ENCODE data around the gene KIFC3.
"Not testable (repeated sequence)": the region's sequence is repeated elsewhere in the genome, so short reads cannot be mapped to it uniquely, and the experiment has no call there.

Gene KIFC3

DNA sequence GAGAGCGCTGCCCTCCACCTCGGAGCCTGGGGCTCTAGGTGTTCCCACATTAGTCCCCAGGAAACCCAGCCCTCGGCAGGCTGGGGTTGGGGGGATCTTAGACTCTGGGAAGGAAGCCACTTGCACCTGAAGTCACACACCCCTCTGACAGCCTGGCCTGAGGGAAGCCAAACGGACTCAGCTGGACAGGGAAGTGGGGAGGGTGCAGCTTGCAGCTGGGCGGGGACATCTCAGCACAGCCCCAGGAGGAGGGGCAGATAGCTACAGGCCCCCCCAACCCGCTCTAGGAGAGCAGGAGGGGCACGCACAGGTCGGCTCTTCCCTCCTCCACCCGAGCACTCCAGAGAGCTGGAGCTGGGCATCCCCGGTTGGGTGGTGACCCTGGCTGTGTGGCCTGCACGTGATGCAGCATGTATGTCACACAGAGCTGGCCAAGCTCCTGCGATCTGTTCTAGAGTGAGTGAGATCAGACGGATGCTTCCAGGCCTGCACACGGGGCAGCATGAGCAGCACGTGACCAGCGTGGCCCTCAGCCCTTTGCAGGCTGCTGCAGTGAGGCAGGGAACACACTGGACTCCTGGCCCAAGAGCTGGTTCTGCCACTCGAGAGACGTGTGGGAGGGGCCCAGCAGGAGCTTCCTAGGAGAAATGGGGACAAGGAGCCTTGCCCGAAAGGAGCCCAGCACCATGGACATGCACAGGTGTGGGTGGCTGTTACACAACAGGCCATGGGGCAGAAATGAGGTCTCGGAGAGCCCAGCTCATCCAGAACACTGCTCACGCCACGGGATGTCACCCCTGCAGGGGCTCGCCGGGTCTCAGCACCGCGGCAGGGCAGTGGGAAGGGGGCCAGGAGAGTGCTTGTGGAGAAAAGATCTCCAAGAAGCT lies 15.4 kb downstream of the KIFC3 start:
- no peak for DNase-seq (ENCODE audit: low read depth in 2 of 2)

DNA sequence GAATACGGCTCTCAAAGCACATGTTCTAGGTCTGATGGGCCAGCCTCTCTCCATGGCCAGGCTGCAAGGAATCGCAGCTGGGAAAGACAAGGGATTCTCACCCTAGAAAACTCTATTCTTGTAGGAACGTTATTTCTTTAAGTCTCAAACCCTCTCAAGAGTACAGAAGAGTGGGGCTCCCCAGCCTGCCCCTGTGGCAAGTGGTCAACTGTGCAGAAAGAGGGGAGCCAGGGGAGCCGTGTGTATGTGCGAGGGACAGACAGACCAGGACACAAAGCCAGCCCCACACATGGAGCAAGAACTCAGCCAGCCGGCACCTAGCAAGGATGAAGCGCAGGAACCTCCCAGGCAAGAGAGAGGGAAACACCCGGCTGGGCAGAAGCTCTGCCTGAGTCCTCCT lies 16.4 kb downstream of the KIFC3 start:
- no peak for DNase-seq (ENCODE audit: low read depth in 2 of 2)

DNA sequence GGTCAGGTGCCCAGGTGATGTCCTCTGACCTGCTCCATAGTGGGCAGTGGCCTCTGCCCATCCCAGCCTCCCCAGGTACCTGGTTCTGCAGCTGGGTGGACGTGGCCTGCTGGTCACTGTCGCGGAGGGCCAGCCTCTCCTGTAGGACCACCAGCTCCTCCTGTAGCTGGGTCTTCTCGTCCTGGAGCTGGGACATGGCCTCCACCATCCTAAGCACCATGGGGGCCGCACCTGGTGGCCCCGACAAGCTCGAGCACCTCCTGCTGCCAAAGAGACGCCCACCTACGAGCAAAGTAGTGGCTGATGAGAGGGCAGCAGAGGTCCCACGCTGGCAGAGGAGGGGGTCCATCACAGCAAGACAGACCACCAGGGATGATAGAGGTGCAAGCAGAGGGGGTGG lies 16.9 kb downstream of the KIFC3 start:
- DNase-seq (ENCODE audit: low read depth in 2 of 2), result no peak

DNA sequence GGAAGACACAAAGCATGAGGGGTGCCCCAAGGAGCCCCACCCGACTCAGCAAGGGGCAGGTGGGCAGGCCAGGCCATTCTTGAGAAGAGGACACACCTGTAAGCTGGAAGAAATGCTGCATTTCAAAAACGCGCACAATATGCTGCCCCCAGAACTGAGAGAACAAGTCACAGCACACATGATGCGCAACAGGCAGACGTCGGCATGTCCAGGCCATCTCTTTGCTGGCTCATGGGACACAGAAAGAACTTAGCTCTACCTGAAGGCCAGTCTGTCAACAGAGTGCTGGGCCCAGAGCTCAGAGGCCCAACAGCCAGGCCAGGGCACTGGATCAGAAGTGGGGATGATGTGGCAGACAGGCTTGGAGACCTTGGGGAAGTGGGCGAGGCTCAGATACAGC lies 18.0 kb downstream of the KIFC3 start:
- DNase-seq (ENCODE audit: low read depth in 2 of 2), result no peak

DNA sequence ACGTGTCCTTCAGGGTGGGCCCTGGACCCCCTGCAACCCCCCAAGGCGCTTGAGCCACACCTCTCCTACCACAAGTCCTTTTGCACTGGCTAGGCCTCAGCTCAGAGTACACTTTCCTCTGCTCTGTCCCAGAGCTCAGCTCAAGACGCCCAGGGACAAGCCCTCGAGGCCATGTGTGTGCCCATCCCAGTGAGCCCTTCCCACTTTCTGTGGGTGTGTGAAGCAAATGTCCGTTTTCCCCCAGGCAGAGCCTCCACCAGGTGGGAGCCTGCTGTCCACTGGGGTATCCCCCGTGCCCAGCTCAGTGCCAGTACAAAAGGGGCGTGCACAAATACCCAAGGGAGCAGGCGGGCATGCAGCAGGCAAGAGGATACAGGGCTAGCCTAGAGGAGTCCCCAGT lies 18.4 kb downstream of the KIFC3 start:
- no peak for DNase-seq (ENCODE audit: low read depth in 2 of 2)

DNA sequence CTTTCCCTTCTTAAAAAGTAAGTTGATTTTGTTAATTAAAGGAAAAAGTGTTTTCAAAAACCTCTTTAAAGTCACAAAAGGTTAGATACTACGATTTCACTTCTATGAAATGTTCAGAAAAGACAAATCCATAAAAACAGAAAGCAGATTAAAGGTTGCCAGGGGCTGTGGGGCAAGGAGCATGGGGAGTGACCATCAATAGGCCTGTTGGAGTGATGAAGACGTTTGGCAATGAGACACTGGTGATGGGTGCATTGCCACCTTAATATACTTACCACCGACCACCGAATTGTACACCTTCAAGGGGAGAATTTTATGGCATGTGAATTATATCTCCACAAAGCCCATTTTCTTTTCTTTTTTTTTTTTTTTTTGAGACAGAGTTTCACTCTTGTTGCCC lies 19.2 kb downstream of the KIFC3 start:
- DNase-seq (ENCODE audit: low read depth in 2 of 2), result no peak

DNA sequence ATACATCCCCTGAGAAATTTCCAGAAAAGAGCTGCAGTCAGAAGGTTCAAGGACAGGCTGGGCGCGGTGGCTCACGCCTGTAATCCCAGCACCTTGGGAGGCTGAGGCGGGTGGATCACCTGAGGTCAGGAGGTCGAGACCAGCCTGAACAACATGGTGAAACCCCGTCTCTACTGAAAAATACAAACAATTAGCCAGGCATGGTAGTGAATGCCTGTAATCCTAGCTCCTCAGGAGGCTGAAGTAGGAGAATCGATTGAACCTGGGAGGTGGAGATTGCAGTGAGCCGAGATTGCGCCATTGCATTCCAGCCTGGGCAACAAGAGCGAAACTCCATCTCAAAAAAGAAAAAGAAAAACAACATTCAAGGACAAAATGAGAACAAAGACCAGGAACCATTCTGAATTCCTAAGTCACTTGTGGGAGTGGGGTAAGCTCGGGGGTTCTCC lies 19.7 kb downstream of the KIFC3 start:
- not testable (repeated sequence) for DNase-seq (ENCODE audit: low read depth in 2 of 2)

DNA sequence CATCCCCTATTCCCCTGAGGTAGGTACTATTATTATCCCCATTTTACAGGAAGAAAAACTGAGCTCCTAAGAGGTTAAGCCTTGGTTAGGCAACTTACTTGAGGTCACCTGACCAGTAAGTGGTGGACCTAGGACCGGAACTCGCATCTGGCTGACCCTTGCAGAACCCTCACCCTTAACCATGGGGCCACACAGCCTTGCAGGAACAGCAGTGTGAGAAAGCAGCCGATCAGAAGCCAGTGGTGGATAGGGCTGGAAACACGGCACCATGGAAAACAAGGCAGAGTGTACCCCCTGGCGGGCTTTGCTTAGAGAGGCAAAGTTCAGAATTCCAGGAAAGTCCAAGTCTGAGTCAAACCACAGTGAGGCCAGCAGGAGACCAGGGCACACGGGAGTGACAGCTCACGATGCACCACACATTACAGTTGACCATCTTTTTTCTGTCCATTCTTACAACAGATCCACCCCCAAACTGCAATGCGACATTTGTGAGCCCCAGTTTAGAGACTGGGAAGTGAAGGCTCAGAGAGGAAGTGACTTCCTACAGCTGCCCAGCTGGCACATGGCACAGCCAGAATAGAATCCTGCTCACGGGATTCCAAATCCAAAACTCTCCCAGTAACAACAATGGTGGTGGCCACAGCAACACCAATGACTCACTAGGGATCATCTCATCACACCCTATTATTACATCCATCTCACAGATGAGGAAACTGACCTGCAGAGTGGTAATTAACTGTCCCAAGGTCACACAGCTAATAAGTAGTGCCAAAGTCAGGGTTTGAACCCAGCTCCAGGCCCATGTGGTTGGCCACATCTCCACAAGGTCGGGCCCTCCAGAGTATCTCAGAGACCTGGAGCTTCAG lies 20.3 kb downstream of the KIFC3 start:
- DNase-seq (ENCODE audit: low read depth in 2 of 2), result no peak

DNA sequence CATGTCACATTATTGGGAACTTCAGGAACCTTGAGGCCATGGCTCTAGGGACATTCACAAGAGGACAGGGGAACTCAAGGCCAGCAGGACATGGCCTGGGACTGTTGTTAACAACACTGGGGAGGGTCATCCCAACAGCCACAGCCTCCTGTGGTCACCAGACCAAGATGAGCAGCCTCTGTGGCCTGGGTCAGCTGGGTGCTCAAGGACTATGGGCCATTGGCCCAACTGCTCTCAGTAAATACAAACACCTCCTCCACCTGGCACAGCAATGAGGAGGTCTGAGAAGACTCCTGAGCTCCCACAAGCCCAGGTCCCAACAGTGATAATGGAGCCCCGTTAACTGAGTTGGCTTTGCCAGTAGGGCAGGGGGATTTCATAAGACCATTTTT lies 20.9 kb downstream of the KIFC3 start:
- DNase-seq (ENCODE audit: low read depth in 2 of 2), result no peak

DNA sequence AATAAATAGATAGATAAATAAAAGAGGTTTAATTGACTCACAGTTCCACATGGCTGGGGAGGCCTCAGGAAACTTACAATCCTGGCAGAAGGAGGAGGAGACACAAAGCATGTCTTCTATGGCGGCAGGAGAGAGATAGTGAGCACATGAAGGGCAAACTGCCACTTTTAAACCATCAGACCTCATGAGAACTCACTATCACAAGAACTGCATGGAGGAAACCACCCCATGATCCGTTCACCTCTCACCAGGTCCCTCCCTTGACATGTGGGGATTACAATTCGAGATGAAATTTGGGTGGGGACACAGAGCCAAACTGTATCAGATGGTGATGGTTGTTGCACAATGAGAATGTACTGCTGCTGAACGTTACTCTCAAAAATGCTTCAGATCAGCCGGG lies 22.5 kb downstream of the KIFC3 start:
- DNase-seq (ENCODE audit: low read depth in 2 of 2), result not testable (repeated sequence)

DNA sequence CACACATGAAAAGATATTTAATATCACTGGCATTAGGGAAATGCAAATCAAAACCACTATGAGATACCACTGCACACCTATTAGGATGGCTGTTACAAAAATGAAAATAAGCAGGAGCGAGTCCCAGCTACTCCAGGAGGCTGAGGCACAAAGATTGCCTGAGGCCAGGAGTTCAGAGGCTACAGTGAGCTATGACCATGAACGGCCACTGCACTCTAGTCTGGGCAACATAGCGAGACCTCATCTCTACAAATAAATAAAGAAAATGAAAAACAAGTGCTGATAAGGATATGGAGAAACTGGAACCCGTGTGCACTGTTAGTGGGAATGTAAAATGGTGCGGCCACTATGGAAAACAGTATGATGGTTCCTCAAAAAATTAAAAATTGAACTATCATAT lies 23.6 kb downstream of the KIFC3 start:
- DNase-seq (ENCODE audit: low read depth in 2 of 2), result no peak

DNA sequence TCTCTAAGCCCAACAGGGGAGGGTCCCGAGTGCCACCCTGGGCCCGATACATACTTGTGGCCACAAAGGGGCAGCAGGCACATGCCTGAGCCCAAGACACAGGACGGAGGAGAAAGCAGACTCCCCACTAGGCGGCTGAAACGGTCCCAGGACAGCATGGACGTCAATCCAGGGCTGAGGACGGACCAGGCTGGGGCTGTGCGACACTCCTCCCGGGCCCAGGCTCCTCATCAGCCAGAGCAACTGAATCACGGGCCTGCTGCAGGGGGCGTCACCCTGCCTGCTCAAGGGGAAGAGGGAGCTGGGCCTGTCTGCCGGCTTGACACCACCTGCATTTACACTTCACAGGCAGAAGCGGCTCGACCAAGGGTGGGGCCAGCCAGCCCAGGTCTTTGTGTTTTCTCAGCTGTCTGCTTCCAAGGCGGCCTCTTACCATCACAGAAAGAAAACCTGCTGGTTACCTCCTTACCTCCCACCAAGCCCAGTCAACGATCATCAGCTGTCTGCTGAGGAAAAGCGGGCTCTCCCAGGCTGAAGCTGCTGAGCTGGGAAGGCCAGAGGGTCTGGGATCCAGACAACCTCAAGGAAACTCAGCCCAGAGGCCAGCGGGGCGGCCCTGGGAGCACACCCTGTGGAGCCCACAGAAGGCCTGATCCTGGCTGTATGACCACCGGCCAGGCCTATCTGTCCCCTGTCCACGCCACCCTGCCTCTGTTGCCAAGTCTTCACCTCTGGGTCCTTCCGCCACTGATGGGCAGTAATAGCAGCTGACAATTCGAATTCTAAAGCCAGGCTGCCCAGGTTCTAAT lies 26.4 kb downstream of the KIFC3 start:
- no peak for DNase-seq (ENCODE audit: low read depth in 2 of 2)

DNA sequence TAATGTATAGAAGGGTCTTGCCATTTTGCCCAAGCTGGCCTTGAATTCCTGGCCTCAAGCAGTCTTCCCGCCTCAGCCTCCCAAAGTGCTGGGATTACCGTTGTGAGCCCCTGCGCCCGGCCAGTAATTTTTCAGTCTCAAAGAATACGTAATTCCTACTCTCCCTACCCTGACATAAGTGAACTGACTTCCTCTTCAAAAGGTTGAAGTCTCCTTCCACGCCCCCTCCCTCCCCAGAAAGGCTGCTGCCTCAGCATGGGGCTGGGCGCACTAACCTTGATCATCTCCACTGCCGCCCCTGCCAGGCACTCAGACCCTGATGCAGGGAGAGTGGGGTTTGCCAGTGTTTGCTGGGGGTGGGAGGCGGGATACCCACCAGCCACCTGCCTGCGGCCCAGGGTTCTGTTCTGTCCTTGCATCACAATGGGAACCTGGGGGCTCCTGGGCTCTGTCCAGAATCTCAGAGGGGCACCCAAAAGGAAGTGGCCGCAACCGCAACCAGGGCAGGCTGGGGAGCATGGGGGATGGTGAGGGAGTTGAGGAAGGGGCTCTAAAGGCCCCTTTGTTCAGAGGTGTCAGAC lies 27.5 kb downstream of the KIFC3 start:
- DNase-seq (ENCODE audit: low read depth in 2 of 2), result no peak

DNA sequence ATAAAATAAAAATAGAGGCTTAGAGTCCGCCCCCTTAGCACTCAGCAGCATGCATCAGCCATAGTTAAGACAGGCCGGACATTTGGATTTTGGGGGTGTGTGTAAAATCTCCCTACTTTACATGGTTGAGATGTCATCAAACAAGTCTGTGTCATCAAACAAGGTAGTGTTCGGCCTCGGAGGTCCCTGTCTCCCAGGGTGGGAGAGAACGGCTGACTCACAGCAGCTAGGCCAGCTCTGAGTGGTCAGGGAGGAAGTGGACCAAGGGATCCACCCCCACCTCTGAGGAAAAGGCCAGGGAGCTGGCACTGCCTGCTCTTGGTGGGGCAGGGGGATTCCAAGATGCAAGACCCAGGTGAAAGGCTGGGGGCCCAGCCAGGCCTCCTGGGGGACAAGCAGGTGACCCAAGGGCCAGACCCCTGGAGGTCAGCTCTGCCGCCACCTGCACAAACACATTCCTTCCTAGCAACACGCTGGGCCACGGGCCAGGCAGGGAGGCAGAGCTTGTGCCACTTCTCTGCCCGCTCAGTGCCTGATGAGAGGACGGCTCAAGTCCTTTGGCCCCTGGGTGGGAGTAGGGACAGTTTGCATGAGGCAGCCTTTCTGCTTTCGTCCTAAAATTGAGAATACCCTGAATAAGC lies 28.5 kb downstream of the KIFC3 start:
- DNase-seq (ENCODE audit: low read depth in 2 of 2), result no peak

DNA sequence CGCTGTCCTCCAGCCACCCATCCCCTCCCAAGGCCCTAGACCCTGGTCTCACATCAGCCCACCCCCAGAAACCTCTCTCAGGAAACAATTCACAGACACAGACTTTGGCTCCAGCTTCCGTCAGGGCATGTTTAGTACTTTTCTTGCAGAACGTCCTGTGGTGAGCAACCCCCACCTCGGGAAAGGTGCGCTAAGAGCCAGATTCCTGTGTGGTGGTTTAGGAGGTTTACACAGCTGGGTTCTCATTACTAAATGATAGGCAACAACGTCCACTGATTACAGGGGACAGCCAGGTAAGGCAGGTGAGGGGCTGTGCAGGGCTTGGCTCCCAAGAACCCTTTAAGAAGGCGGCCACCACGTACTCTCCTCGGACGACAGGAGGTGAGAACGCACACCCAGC lies 29.3 kb downstream of the KIFC3 start:
- DNase-seq (ENCODE audit: low read depth in 2 of 2), result no peak

DNA sequence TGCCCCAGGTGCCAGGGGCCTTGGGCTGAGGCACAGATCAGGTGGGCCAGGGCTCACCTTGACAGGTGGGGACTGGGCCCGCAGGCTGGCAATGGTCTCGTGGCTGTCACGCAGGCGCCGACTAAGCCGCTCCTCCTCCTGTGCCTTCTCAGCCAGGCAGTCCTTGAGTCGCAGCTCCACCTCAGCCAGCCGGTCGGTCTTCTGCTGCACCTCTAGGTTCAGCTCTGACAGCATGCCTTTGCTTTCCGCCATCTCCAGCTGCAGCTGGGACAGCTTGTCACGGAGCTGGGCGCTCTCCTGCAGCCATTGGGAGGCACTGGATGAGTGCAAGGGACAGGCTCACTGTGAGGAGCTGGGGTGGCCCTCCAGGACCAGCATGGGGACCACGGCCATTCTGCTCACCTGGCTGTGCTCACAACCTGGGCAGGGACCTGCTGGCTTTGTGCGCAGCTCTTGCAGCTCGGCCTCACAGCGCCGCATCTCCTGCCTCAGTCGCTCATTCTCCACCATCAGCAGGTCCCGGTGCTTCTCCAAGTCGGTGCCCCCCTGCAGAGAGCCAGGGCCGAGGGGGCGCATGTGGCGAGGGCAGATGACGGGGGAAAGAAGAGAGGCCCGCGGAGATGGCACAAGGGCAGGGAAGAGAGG lies 31.0 kb downstream of the KIFC3 start:
- DNase-seq (ENCODE audit: low read depth in 2 of 2), result no peak

DNA sequence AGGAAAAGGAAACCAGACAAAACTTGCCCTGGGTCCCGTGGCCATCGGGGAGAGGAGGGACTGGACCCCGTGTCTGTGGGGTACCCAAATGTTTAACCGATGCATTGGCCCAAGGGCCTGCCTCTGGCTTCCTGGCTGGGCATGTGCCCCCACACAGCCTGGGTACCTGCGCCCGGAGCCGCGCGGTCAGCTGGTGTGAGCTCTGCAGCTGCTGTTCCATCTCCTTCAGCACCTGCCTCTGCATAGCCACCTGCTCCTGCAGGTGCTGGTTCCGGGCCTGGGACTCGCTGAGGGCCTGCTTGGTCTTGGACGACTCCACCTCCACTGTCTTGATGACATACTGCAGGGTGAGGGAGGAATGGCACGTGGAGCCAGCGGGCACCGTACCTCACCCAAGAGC lies 31.9 kb downstream of the KIFC3 start:
- DNase-seq (ENCODE audit: low read depth in 2 of 2), result no peak

DNA sequence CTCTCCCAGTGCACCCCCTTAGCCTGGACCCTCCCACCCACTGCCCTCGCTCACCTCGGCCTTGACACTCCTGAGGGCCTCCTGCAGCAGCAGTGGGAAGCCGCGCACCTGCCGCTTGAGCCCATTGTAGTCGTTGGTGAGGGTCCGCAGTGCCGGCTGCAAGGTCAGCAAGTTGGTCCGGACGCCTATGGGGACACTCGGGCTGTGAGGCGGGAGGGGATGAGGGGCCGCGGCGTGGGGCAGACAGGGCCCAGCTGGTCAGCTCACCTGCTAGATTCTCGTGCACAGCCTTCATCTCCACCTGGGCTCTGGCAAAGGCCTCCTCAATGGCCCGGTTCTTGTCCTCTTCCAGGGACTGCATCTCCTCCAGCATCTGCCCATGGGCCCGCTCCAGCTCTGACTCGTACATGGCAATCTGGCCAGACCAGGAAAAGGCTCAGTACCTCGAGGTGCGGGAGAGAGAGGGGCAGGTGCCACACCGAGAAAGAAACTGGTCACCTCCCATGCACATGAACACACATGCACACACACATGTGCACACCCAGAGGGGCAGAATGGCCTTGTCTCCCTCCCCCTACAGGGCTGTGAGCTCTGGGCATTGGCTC lies 32.6 kb downstream of the KIFC3 start:
- DNase-seq (ENCODE audit: low read depth in 2 of 2), result no peak

DNA sequence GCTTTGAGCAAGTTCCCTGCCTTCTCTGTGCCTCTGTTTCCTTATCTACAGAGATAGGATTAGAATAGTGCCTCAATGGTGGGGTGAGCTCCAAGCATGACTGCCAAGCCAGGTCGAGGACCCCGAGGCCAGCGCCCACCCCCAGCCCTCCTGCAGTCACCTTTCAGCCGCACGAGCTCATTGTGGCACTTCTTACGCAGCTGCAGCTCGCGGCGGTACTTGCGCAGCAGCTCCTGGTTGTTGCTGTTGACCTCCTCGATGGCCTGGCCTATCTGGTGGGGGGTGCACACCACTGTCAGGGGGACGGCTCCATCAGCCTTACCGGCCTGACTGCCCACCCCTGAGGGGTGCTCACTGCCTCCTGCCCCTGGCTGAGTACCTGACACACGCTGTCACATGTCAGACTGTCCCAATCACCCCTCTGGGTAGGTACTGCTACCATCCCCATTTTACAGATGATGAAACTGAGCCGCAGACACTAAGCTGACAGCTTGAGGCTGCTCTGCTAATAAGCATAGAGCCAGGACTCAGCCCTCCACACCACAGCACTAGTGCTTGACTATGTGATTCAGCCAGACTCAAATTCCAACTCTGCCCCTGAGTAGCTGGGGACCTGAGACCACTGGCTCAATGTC lies 35.5 kb downstream of the KIFC3 start:
- no peak for DNase-seq (ENCODE audit: low read depth in 2 of 2)
